H9 (cell line): ENCODE results near the gene RFNG. TPM values are rescaled to one million over a fixed set of nuclear protein-coding genes. Genes with fewer than 3 reads are reported as not detected.

Experiments used
- DNase-seq: peaks from one replicate; pipeline ENCODE4 v3.0.0-alpha.2; 2017
- H2AFZ ChIP-seq: one replicate; pipeline ENCODE4 v1.6.1; 2013; ENCODE audit warnings: mild to moderate bottlenecking, low read length, control low read depth, moderate library complexity
- H2AK5ac ChIP-seq: 2 replicates; pipeline ENCODE4 v1.6.1; 2013; ENCODE audit warnings: low read length, control low read depth, mixed read lengths; ENCODE audit not compliant: insufficient read length
- H2BK120ac ChIP-seq: one replicate; pipeline ENCODE4 v1.6.1; 2013; ENCODE audit warnings: low read depth, mild to moderate bottlenecking, low read length, control low read depth, inconsistent platforms; ENCODE audit not compliant: poor library complexity, severe bottlenecking
- H2BK12ac ChIP-seq: 2 replicates; pipeline ENCODE4 v1.6.1; 2013; ENCODE audit warnings: low read length, control low read depth, mixed read lengths, low read depth; ENCODE audit not compliant: insufficient read length
- H2BK15ac ChIP-seq: 2 replicates; pipeline ENCODE4 v1.6.1; 2013; ENCODE audit warnings: low read depth, low read length, control low read depth
- H2BK20ac ChIP-seq: one replicate; pipeline ENCODE4 v1.6.1; 2013; ENCODE audit warnings: low read depth, mild to moderate bottlenecking, low read length, control low read depth, inconsistent platforms; ENCODE audit not compliant: poor library complexity, severe bottlenecking
- H2BK5ac ChIP-seq: 2 replicates; pipeline ENCODE4 v1.6.1; 2013; ENCODE audit warnings: low read length, control low read depth, mixed read lengths; ENCODE audit not compliant: insufficient read length
- H3K14ac ChIP-seq: 2 replicates; pipeline ENCODE4 v1.6.1; 2013; ENCODE audit warnings: low read length, control low read depth; ENCODE audit not compliant: insufficient read depth
- H3K18ac ChIP-seq: 2 replicates; pipeline ENCODE4 v1.6.1; 2013; ENCODE audit warnings: low read depth, mild to moderate bottlenecking, mixed read lengths, low read length, control low read depth; ENCODE audit not compliant: insufficient read length
- H3K23ac ChIP-seq: 2 replicates; pipeline ENCODE4 v1.6.1; 2013; ENCODE audit warnings: low read length, control low read depth, mixed read lengths, low read depth; ENCODE audit not compliant: insufficient read length
- H3K23me2 ChIP-seq: 2 replicates; pipeline ENCODE4 v1.6.1; 2013; ENCODE audit warnings: low read depth, mild to moderate bottlenecking, mixed read lengths, low read length, control low read depth; ENCODE audit not compliant: insufficient read length, poor library complexity, severe bottlenecking
- H3K27ac ChIP-seq: 2 replicates; pipeline ENCODE4 v1.5.1; 2013; ENCODE audit warnings: low read length, control low read depth, mixed read lengths, low read depth; ENCODE audit not compliant: insufficient read length
- H3K27me3 ChIP-seq: 2 replicates; pipeline ENCODE4 v1.6.1; 2013; ENCODE audit warnings: low read length, control low read depth, inconsistent platforms; ENCODE audit not compliant: insufficient read depth
- H3K4ac ChIP-seq: 2 replicates; pipeline ENCODE4 v1.6.1; 2013; ENCODE audit warnings: low read depth, mild to moderate bottlenecking, control low read depth, inconsistent platforms, low read length, moderate library complexity
- H3K4me1 ChIP-seq: 2 replicates; pipeline ENCODE4 v1.6.1; 2013; ENCODE audit warnings: low read length, control low read depth, inconsistent platforms; ENCODE audit not compliant: insufficient read depth
- H3K4me2 ChIP-seq: 2 replicates; pipeline ENCODE4 v1.6.1; 2013; ENCODE audit warnings: low read length, control low read depth, mixed read lengths; ENCODE audit not compliant: insufficient read length, insufficient read depth
- H3K56ac ChIP-seq: 2 replicates; pipeline ENCODE4 v1.6.1; 2013; ENCODE audit warnings: low read depth, mild to moderate bottlenecking, mixed read lengths, low read length, control low read depth; ENCODE audit not compliant: insufficient read length
- H3K79me1 ChIP-seq: 2 replicates; pipeline ENCODE4 v1.6.1; 2013; ENCODE audit warnings: low read depth, mild to moderate bottlenecking, moderate library complexity, low read length, control low read depth, inconsistent platforms; ENCODE audit not compliant: insufficient read depth, poor library complexity, severe bottlenecking
- H3K79me2 ChIP-seq: 2 replicates; pipeline ENCODE4 v1.6.1; 2013; ENCODE audit warnings: low read length, control low read depth, inconsistent platforms; ENCODE audit not compliant: insufficient read depth
- H3K9ac ChIP-seq: 2 replicates; pipeline ENCODE4 v1.6.1; 2013; ENCODE audit warnings: low read length, control low read depth, mixed read lengths; ENCODE audit not compliant: insufficient read length; ENCODE audit errors: extremely low read depth
- H3K9me3 ChIP-seq: one replicate; pipeline ENCODE4 v1.6.1; 2013; ENCODE audit warnings: low read depth, low read length, inconsistent platforms; ENCODE audit not compliant: control insufficient read depth
- H3T11ph ChIP-seq: one replicate; pipeline ENCODE4 v1.6.1; 2013; ENCODE audit warnings: mild to moderate bottlenecking, low read length, control low read depth, inconsistent platforms
- H4K20me1 ChIP-seq: one replicate; pipeline ENCODE4 v1.6.1; 2013; ENCODE audit not compliant: control insufficient read depth, insufficient read length, insufficient read depth
- H4K5ac ChIP-seq: 2 replicates; pipeline ENCODE4 v1.6.1; 2013; ENCODE audit warnings: low read depth, mild to moderate bottlenecking, mixed read lengths, low read length, control low read depth; ENCODE audit not compliant: insufficient read length
- H4K8ac ChIP-seq: replicated peaks from 2 replicates; pipeline ENCODE4 v1.6.1; 2013; ENCODE audit warnings: low read length, control low read depth, mixed read lengths, low read depth; ENCODE audit not compliant: insufficient read length
- H4K91ac ChIP-seq: 2 replicates; pipeline ENCODE4 v1.6.1; 2013; ENCODE audit warnings: low read depth, mild to moderate bottlenecking, moderate library complexity, mixed read lengths, low read length, control low read depth; ENCODE audit not compliant: insufficient read length
- H3K27ac Mint-ChIP-seq, 3 experiments: 2 replicates in 2 of 3; 3 replicates in 1 of 3; pipeline ENCODE4 v1.8.0; 2020 to 2021; ENCODE audit warnings: mixed read lengths in 3 of 3, mild to moderate bottlenecking in 1 of 3, moderate library complexity in 1 of 3
- H3K27me3 Mint-ChIP-seq: 2 replicates; pipeline ENCODE4 v1.8.0; 2021; ENCODE audit warnings: low read depth, mild to moderate bottlenecking, moderate library complexity, mixed read lengths
- H3K36me3 Mint-ChIP-seq, 3 experiments: 2 replicates in 2 of 3; 3 replicates in 1 of 3; pipeline ENCODE4 v1.8.0; 2020 to 2021; ENCODE audit warnings: low read depth in 3 of 3, mixed read lengths in 3 of 3; ENCODE audit not compliant: insufficient read depth in 1 of 3
- H3K4me1 Mint-ChIP-seq, 2 experiments: 2 replicates each; pipeline ENCODE4 v1.8.0; 2020; ENCODE audit warnings: mixed read lengths in 2 of 2
- H3K4me3 Mint-ChIP-seq, 2 experiments: 2 replicates in 1 of 2; 3 replicates in 1 of 2; pipeline ENCODE4 v1.8.0; 2020 to 2021; ENCODE audit warnings: mild to moderate bottlenecking in 2 of 2, mixed read lengths in 2 of 2, moderate library complexity in 1 of 2
- H3K9me3 Mint-ChIP-seq, 2 experiments: 2 replicates in 1 of 2; 3 replicates in 1 of 2; pipeline ENCODE4 v1.8.0; 2020; ENCODE audit warnings: mild to moderate bottlenecking in 2 of 2, mixed read lengths in 2 of 2, moderate library complexity in 1 of 2
- WGBS: extraction: QIAGEN DNeasy Blood & Tissue Kit; methylation state at CpG from one replicate; pipeline ENCODE4 v1.1.7; 2013; ENCODE audit warnings: missing lambda C conversion rate, low lambda C conversion rate, mixed read lengths; ENCODE audit not compliant: insufficient read length; ENCODE audit errors: extremely low coverage; 5-methylcytosine and 5-hydroxymethylcytosine counted together
- total RNA-seq: library from RNA; stranded (reverse); gene quantifications from 2 replicates; pipeline ENCODE4 v1.2.1, GENCODE V29; 2021
- TF ChIP-seq, protein P1 (sequence below): fragments of 200-600 bp; sonication (generic); conservative IDR thresholded peaks from 3 replicates; pipeline ENCODE4 v1.8.0; 2021; ENCODE audit warnings: antibody characterized with exemption, mild to moderate bottlenecking

The RFNG gene
- total RNA-seq, 1 experiment from 2014 or later = 34.0 TPM

DNA sequence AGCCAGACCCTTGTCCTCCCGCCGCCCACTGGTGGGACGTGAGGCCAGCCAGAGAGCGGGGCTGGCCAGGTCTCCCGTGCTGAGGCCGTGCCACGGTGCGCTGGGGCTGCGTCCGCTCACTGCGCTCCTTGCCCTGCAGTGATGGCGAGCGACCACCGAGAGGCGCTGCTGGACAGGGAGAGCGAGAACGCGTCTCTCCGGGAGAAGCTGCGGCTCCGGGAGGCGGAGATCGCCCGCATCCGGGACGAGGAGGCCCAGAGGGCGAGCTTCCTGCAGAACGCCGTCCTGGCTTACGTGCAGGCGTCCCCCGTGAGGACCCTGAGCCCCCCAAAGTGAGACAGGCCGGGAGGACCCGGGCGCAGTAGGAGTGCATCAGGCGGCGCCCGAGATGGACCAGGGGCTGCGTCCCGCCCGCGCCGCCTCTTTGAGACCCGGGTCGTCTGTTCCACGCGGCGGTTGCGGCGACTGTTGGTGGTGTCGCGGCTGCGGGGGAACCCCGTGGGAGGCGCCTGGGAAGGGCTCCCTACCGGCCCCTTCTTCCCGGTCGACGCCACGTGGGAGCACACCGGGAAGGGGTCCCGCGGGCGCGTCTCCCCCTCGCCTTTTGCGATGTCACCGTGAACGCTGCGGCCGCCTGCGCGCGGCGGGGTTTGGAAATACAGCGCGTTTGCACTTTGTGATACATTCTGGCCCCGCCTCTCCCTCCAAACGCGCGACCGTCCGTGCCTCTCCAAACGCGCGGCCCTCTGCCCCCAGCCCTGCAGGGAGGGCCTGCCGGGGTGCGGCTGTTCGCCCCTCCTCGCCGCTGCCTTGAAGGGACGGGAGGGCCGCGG, 20.9 kb downstream of the RFNG start:
- whole genome bisulfite sequencing = no CpG with 5 or more reads among the region's 94 CpGs
- no peak overlapping the region for H3K27ac ChIP-seq

More for the DNA sequence above, 20.9 kb downstream of the RFNG start:
- H2AK5ac ChIP-seq = no peak overlapping the region
- no peak overlapping the region for H2AFZ ChIP-seq
- TF ChIP-seq, protein P1, sequence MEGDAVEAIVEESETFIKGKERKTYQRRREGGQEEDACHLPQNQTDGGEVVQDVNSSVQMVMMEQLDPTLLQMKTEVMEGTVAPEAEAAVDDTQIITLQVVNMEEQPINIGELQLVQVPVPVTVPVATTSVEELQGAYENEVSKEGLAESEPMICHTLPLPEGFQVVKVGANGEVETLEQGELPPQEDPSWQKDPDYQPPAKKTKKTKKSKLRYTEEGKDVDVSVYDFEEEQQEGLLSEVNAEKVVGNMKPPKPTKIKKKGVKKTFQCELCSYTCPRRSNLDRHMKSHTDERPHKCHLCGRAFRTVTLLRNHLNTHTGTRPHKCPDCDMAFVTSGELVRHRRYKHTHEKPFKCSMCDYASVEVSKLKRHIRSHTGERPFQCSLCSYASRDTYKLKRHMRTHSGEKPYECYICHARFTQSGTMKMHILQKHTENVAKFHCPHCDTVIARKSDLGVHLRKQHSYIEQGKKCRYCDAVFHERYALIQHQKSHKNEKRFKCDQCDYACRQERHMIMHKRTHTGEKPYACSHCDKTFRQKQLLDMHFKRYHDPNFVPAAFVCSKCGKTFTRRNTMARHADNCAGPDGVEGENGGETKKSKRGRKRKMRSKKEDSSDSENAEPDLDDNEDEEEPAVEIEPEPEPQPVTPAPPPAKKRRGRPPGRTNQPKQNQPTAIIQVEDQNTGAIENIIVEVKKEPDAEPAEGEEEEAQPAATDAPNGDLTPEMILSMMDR = peak; percentile 93
- H2BK120ac ChIP-seq = no peak overlapping the region
- no peaks in the 10 kb centered on the region for H3K79me1 ChIP-seq
- Mint-ChIP-seq H3K27ac (no peak overlapping the region), H3K27me3 (peaks cover 2% of the 10 kb centered on the region; the same call in 1 of the 2 replicates), H3K9me3 (peaks cover 0 to 2% of the 10 kb centered on the region in 2 experiments; a peak in 1 of 5 replicates), H3K36me3 (peaks cover 8 to 24% (median 16%) of the 10 kb centered on the region in 3 experiments; a peak in 6 of 7 replicates), H3K4me1 (peaks cover 2 to 19% of the 10 kb centered on the region in 2 experiments; a peak in 3 of 4 replicates), H3K4me3 (peak overlapping the region; percentile 63 to 81)
- no peak overlapping the region for H2BK20ac ChIP-seq
- H4K20me1 ChIP-seq = no peaks in the 10 kb centered on the region
- H2BK15ac ChIP-seq = no peak overlapping the region
- H2BK12ac ChIP-seq = no peak overlapping the region
- H4K8ac ChIP-seq = no peak overlapping the region
- H3K9ac ChIP-seq = no peak overlapping the region
- H4K5ac ChIP-seq = no peak overlapping the region
- no peak overlapping the region for H3K56ac ChIP-seq
- DNase-seq = peak; percentile 97
- no peak overlapping the region for H3K4ac ChIP-seq
- H3K23me2 ChIP-seq = peaks cover 8% of the 10 kb centered on the region
- no peaks in the 10 kb centered on the region; the same call in 1 of the 2 replicates for H3K27me3 ChIP-seq
- peak overlapping the region; percentile 5 for H3K4me2 ChIP-seq
- no peak overlapping the region for H3K18ac ChIP-seq
- H2BK5ac ChIP-seq = no peak overlapping the region
- H3K9me3 ChIP-seq = no peaks in the 10 kb centered on the region
- H3T11ph ChIP-seq = no peak overlapping the region
- no peak overlapping the region for H3K23ac ChIP-seq
- H3K4me1 ChIP-seq = no peaks in the 10 kb centered on the region
- H3K79me2 ChIP-seq = no peaks in the 10 kb centered on the region
- no peak overlapping the region for H3K14ac ChIP-seq
- H4K91ac ChIP-seq = no peak overlapping the region
